Smooth muscle cell (in vitro differentiated cells): ENCODE data around the gene OR2K2. TPM values are rescaled to one million over a fixed set of nuclear protein-coding genes. Genes with fewer than 3 reads are reported as not detected.
"Not testable (repeated sequence)": the region's sequence is repeated elsewhere in the genome, so short reads cannot be mapped to it uniquely, and the experiment has no call there.

ENCODE experiments used
- DNase-seq: peaks from one replicate; lab custom pipeline; 2025; ENCODE audit not compliant: unreplicated experiment; lab: John Stamatoyannopoulos, UW
- H2AFZ ChIP-seq: fragments of 200-600 bp; sonication (generic); 2 replicates; pipeline ENCODE4 v1.6.0; 2016; ENCODE audit warnings: antibody characterized with exemption, low read depth, mild to moderate bottlenecking
- H3F3A ChIP-seq: fragments of 200-600 bp; sonication (generic); 2 replicates; pipeline ENCODE4 v1.6.0; 2017; ENCODE audit warnings: antibody characterized with exemption, low read depth
- H3K27ac ChIP-seq: fragments of 200-600 bp; sonication (generic); 2 replicates; pipeline ENCODE4 v1.5.1; 2016; ENCODE audit warnings: low read depth, mild to moderate bottlenecking
- H3K27me3 ChIP-seq: fragments of 200-600 bp; sonication (generic); 2 replicates; pipeline ENCODE4 v1.6.1; 2016; ENCODE audit warnings: low read depth, mild to moderate bottlenecking
- H3K36me3 ChIP-seq: fragments of 200-600 bp; sonication (generic); 2 replicates; pipeline ENCODE4 v1.5.1; 2016; ENCODE audit warnings: low read depth
- H3K4me1 ChIP-seq: fragments of 200-600 bp; sonication (generic); 2 replicates; pipeline ENCODE4 v1.5.1; 2016; ENCODE audit warnings: low read depth
- H3K4me2 ChIP-seq: fragments of 200-600 bp; sonication (generic); 2 replicates; pipeline ENCODE4 v1.6.0; 2016; ENCODE audit warnings: mild to moderate bottlenecking
- H3K4me3 ChIP-seq: fragments of 200-600 bp; sonication (generic); 2 replicates; pipeline ENCODE4 v1.5.1; 2016; ENCODE audit warnings: mild to moderate bottlenecking
- H3K79me2 ChIP-seq: fragments of 200-600 bp; sonication (generic); 2 replicates; pipeline ENCODE4 v1.6.0; 2016; ENCODE audit warnings: low read depth, mild to moderate bottlenecking
- H3K9ac ChIP-seq: fragments of 200-600 bp; sonication (generic); 2 replicates; pipeline ENCODE4 v1.6.0; 2016; ENCODE audit warnings: low read depth
- H3K9me3 ChIP-seq: fragments of 200-600 bp; sonication (generic); replicated peaks from 2 replicates; pipeline ENCODE4 v1.5.1; 2016; ENCODE audit warnings: low read depth
- H4K20me1 ChIP-seq: fragments of 200-600 bp; sonication (generic); 2 replicates; pipeline ENCODE4 v1.6.0; 2016; ENCODE audit warnings: low read depth
- CTCF ChIP-seq: fragments of 200-600 bp; sonication (generic); IDR thresholded peaks from 2 replicates; pipeline ENCODE4 v1.5.1; 2017; ENCODE audit warnings: borderline replicate concordance, mild to moderate bottlenecking, antibody characterized with exemption; ENCODE audit not compliant: insufficient read depth, poor library complexity, severe bottlenecking
- WGBS: methylation state at CpG from one replicate; pipeline ENCODE4 v1.1.7; 2016; ENCODE audit warnings: low lambda C conversion rate; 5-methylcytosine and 5-hydroxymethylcytosine counted together
- polyA plus RNA-seq: library from polyadenylated mRNA; unstranded; fragments of >200 nt; fragmentation: Nextera tagmentation; extraction: Ambion mirVana; gene quantifications from 2 replicates; pipeline ENCODE4 v1.2.1, GENCODE V29; 2016
- total RNA-seq: library from RNA; depleted of rRNA; stranded (reverse); fragments of >200 nt; gene quantifications from 2 replicates; pipeline ENCODE4 v1.2.3, GENCODE V29; 2014

Gene OR2K2
- total and polyA plus RNA-seq, 2 experiments from 2014 or later: 0.13 TPM; not detected in 1

GRCh38 chr9:111320631-111321030 lies 9.4 kb downstream of the OR2K2 start:
- DNase-seq: no peak
- Histone ChIP-seq H3K4me1 (no peaks in the 10 kb centered on the region), H3K27ac (no peak overlapping the region), H3K27me3 (no peaks in the 10 kb centered on the region), H2AFZ (no peak overlapping the region), H3K79me2 (no peaks in the 10 kb centered on the region), H4K20me1 (no peaks in the 10 kb centered on the region), H3F3A (no peaks in the 10 kb centered on the region), H3K9ac (no peak overlapping the region), H3K4me3 (no peak overlapping the region), H3K9me3 (no peaks in the 10 kb centered on the region), H3K36me3 (no peaks in the 10 kb centered on the region), H3K4me2 (no peak overlapping the region)
- no peak for TF ChIP-seq CTCF
- 80% methylated on average over 3 of the region's 3 CpGs for WGBS

- Histone ChIP-seq H3F3A (no peaks in the 10 kb centered on the region), H3K4me2 (no peak overlapping the region), H3K27me3 (no peaks in the 10 kb centered on the region), H3K4me3 (no peak overlapping the region), H2AFZ (no peak overlapping the region), H3K9me3 (no peaks in the 10 kb centered on the region), H3K36me3 (no peaks in the 10 kb centered on the region), H3K79me2 (no peaks in the 10 kb centered on the region), H3K9ac (no peak overlapping the region), H4K20me1 (no peaks in the 10 kb centered on the region), H3K27ac (no peak overlapping the region), H3K4me1 (no peaks in the 10 kb centered on the region)
- no peak for DNase-seq
- TF ChIP-seq CTCF: no peak
- 82% methylated on average over 3 of the region's 3 CpGs for WGBS
These were observed 13.2 kb downstream of the OR2K2 start for GRCh38 chr9:111316796-111317195.

- H3K4me3 ChIP-seq: no peak overlapping the region
- no peak for TF ChIP-seq CTCF
- H4K20me1 ChIP-seq: no peaks in the 10 kb centered on the region
- H3F3A ChIP-seq: no peaks in the 10 kb centered on the region
- no peaks in the 10 kb centered on the region for H3K9me3 ChIP-seq
- DNase-seq: no peak
- no peaks in the 10 kb centered on the region for H3K4me1 ChIP-seq
- H3K27ac ChIP-seq: no peak overlapping the region
- WGBS: 94% methylated on average over 5 of the region's 5 CpGs
- no peaks in the 10 kb centered on the region for H3K79me2 ChIP-seq
- no peaks in the 10 kb centered on the region for H3K27me3 ChIP-seq
- no peak overlapping the region for H3K9ac ChIP-seq
- H3K36me3 ChIP-seq: no peaks in the 10 kb centered on the region
- H2AFZ ChIP-seq: no peak overlapping the region
- no peak overlapping the region for H3K4me2 ChIP-seq
These were observed 24.1 kb downstream of the OR2K2 start for GRCh38 chr9:111305914-111306313.

GRCh38 chr9:111304000-111304399 lies 26.0 kb downstream of the OR2K2 start:
- not testable (repeated sequence) for H3K79me2 ChIP-seq, H3K27me3 ChIP-seq, H3K9ac ChIP-seq, DNase-seq, H3K27ac ChIP-seq, H3K9me3 ChIP-seq, H3K4me1 ChIP-seq, H3F3A ChIP-seq, H3K36me3 ChIP-seq, H4K20me1 ChIP-seq, H2AFZ ChIP-seq, H3K4me2 ChIP-seq, H3K4me3 ChIP-seq
- 94% methylated on average over 6 of the region's 6 CpGs for WGBS
